GM21717 (cell line): Measurements from ENCODE around the gene ULK1.

Source experiments
- ATAC-seq: cut with Tn5 transposase; IDR thresholded peaks from one replicate; pipeline ENCODE4 v1.9.1; 2021; ENCODE audit warnings: mild to moderate bottlenecking, moderate library complexity; ENCODE audit not compliant: unreplicated experiment

ULK1 gene

GRCh38 chr12:131905630-131906091 is 11.2 kb downstream of the ULK1 start:
- no peak for ATAC-seq

GRCh38 chr12:131907379-131908091 is 13.1 kb downstream of the ULK1 start:
- ATAC-seq, result no peak

- no peak for ATAC-seq
Measured at GRCh38 chr12:131908092-131909080, 14.0 kb downstream of the ULK1 start.

- no peak for ATAC-seq
Measured at GRCh38 chr12:131909081-131909751, 14.8 kb downstream of the ULK1 start.

- ATAC-seq, result no peak
Measured at GRCh38 chr12:131909752-131910219, 15.4 kb downstream of the ULK1 start.

- no peak for ATAC-seq
Measured at GRCh38 chr12:131910302-131911027, 16.0 kb downstream of the ULK1 start.

GRCh38 chr12:131911028-131911650 is 16.7 kb downstream of the ULK1 start:
- ATAC-seq, result no peak

GRCh38 chr12:131911851-131912477 is 17.5 kb downstream of the ULK1 start:
- no peak for ATAC-seq

GRCh38 chr12:131912518-131913274 is 18.3 kb downstream of the ULK1 start:
- no peak for ATAC-seq

GRCh38 chr12:131913666-131914065 is 19.2 kb downstream of the ULK1 start:
- ATAC-seq, result no peak

GRCh38 chr12:131914179-131914702 is 19.8 kb downstream of the ULK1 start:
- no peak for ATAC-seq

- no peak for ATAC-seq
Measured at GRCh38 chr12:131915000-131915689, 20.7 kb downstream of the ULK1 start.

GRCh38 chr12:131915823-131916222 is 21.4 kb downstream of the ULK1 start:
- ATAC-seq, result no peak

GRCh38 chr12:131916306-131917138 is 22.1 kb downstream of the ULK1 start:
- ATAC-seq, result no peak

GRCh38 chr12:131917139-131917710 is 22.8 kb downstream of the ULK1 start:
- no peak for ATAC-seq

- no peak for ATAC-seq
Measured at GRCh38 chr12:131917711-131918306, 23.4 kb downstream of the ULK1 start.
